Measurements from ENCODE around the gene NUDT19.

DNA sequence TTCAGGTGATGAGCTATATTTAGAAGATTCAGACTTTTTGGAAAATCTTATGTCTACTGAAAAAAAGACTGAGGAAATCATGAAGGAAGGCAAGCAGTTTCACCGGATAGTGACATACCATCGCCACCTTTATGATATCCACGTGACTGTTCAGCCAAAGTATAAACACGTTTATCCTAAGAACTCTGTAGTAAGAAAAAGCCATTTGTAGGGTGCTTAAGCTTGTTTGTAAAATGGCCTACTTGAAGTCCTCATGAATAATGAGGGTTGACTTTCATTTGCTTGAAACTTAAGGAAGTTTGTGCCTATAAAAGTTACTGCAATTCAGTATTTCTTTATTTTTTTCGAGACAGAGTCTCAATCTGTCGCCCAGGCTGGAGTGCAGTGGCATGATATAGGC is 20.1 kb downstream of the NUDT19 start:
- TF ChIP-seq CTCF (IDR thresholded peaks at IDR 0.05; ENCODE audit: low read depth, low read length) (no peak), MYC (IDR thresholded peaks at IDR 0.05; ENCODE audit: low read depth, low read length) (no peak), POLR2A (IDR thresholded peaks at IDR 0.05; ENCODE audit: extremely low read depth, insufficient read length) (no peak)
